NCI-H1417 (cell line): Measurements from ENCODE around the gene HOTAIR.

ENCODE experiments used
- DNase-seq, 3 experiments: peaks; one replicate each; lab custom pipeline; 2025; lab: John Stamatoyannopoulos, UW

HOTAIR gene

DNA sequence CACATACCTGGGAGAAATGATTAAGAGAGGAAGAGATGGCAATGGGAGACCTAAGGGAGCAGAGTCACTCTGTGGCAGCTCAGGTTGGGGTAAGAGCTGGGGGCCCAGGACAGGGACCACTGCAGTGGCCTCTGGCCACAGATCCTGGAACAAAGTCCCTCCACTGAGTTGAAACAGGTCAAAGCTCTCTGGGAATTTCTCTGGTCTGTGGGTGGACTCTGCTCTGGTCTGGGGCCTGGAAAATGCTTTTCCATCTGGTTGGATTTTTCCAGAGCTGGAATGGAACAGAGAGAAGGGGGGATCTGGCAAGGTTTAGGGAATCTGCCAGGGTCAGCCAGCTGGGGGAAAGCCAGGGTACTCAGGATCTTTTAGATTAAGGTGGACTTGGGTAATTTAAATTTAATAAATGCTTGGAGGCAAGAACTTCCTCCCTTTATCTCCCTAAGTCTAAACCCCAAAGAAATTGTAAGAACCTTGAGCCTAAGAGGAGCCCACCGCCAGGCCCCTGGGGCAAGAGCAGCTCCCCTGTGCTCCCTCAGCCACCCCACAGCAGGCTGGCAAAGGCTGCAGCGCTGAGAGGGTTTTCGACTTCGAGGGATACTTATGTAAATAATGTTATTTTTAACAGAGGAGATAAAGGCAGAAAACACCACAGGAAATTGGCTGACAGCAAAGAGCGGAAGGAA is 13.9 kb upstream of the HOTAIR start:
- no peak for DNase-seq

GRCh38 chr12:53987787-53988230 is 13.1 kb upstream of the HOTAIR start:
- DNase-seq, result peak in 1 of 3 experiments; percentile 33

DNA sequence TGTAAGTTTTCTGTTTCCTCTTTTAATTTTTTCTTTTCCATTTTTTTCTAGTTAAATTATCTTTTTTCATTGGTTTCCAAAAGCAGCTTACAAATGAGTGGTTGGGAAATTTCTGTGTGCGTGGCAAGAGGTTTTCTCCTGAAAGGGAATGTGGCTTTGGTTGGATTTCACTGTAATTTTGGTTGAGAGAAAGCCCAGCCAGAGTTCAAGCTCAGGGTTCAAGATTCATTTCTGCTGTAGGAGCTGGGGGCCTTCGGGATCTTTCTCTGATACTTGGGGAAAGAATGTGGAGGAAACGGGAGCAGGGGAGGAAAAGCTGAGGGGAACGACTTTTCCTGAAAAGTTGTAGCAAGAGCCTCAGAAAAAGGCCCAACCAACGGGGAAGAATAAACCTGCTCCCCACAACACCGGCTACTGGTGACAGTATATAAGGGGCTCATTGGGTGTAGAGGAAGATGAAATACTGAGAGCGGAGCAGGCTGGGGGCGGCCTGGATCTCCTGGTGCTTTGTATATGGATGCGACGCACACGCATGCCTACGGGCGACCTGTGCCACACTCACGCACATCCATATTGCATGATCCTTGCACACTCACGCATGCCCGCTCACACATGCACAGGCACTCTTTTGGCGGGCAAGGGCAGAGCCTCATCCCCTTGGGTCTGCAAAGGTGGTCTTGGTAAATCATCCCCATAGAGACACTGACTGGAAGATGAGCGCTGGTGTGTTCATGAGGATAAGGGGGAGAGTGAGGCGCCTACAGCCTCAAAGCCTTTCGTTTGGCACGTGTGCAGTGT is 12.1 kb upstream of the HOTAIR start:
- DNase-seq, result peak in 1 of 3 experiments; percentile 43

DNA sequence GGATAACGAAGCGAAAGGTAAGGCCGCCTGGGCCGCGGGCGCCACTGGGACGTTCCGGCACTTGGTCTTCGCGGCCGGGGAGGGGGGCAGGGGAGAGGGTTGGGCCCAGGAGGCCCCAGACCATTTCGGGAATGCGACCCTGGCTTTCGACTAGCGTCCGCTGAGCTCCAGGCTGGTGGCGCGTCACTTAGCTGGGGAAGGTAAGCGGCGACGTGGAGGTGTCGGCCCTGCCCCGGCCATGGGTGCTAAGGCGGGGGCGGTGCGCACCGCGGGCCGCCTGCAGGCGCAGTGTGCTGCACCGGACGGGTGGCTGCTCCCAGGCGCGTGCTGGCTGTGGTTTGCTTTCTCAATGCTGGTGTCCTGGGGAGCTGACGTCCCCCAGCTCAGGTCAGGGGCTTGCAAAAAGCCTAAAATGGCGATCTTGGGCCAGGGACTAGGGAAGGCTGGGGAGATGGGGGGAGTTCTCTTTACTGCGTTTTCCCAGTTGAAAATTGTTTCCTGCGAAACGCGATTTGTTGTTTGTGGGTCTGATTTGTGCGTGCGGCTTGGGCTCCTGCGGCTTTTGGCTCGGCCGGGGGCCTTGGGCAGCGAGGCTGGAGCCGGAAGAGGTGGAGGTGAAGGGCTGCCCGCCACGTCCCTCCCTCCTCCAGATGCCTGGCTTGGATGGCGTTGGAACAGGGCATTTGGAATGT is 11.4 kb upstream of the HOTAIR start:
- peak; percentile 67 to 75 (median 73) for DNase-seq

DNA sequence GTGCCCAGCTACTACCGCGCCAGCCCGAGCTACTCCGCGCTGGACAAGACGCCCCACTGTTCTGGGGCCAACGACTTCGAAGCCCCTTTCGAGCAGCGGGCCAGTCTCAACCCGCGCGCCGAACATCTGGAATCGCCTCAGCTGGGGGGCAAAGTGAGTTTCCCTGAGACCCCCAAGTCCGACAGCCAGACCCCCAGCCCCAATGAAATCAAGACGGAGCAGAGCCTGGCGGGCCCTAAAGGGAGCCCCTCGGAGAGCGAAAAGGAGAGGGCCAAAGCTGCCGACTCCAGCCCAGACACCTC is 10.9 kb upstream of the HOTAIR start:
- peak in 1 of 3 experiments; percentile 72 for DNase-seq

- peak; percentile 93 to 99 (median 99) for DNase-seq
Measured at GRCh38 chr12:53984901-53985691, 10.3 kb upstream of the HOTAIR start, which contains the start of gene HOXC10. Gene HOXC10, plus strand, starts transcription at chr12:53985146. Its CDS starts 114 bp downstream, at chr12:53985260.

DNA sequence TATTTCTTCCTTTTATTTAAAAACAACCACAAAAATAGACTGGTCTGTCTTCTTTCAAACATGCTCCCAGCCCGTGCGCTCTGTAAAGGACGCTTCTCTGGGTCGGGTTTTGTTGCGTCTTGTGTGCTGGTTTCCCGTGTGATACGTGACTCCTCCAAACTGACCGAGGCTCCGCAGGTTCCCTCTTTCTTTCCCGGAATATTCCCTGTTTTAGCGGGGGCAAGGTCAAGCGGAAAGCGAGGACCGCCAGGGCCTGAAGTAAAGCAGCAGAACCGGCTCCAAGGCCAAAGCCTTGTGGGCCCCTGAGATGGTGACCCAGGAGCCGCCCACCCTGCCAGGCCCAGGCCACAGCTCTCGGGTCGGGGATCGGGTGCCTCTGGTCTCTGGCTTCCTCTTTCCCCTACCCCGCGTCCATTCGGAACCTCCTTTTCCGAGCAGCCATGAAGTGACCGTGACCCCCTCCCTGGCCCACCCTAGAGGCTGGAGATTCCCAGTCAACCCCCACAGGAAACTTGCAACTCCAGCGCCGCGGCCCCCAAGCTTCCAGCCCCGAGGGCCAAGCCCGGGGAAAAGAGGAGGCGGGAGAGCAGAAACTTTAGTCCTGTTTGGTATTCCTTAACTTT is 9.3 kb upstream of the HOTAIR start:
- DNase-seq, result no peak

GRCh38 chr12:53983568-53983949 is 8.8 kb upstream of the HOTAIR start:
- no peak for DNase-seq

GRCh38 chr12:53982648-53983567 is 8.2 kb upstream of the HOTAIR start:
- no peak for DNase-seq

- DNase-seq, result no peak
Measured at GRCh38 chr12:53981634-53982565, 7.1 kb upstream of the HOTAIR start.

DNA sequence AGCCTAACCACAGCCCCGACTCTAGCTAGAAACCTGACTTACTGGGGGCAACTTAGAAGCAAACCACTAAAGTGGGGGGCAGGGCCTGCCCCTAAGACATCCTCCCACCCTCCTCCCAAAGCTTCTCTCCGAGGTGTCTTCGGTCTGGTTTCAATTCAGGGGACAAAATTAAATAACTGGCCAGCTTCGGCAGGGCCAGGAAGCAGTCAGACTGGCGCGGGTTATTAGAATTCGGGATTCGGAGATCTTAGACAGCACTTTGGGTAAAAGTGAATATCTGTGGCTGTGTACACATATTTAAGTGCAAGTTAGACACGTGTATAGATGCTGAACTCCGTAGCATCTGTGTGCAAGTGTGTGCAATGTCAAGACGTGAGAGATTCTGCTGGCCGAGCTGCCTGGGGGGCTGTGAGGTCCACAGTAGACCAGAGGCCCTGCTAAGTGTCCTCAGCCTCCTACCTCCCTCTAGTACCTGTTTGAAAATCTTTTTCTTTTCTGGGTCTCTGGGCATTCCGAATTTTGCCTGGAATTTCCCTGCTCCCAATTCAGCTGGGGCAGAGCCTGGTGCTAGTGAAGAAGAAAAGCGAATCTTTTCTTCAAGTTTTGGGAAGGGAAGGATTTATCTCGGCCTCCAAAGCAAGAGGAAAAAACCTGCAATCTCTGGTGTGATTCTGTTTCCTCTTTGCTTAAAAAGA is 6.2 kb upstream of the HOTAIR start:
- no peak for DNase-seq

DNA sequence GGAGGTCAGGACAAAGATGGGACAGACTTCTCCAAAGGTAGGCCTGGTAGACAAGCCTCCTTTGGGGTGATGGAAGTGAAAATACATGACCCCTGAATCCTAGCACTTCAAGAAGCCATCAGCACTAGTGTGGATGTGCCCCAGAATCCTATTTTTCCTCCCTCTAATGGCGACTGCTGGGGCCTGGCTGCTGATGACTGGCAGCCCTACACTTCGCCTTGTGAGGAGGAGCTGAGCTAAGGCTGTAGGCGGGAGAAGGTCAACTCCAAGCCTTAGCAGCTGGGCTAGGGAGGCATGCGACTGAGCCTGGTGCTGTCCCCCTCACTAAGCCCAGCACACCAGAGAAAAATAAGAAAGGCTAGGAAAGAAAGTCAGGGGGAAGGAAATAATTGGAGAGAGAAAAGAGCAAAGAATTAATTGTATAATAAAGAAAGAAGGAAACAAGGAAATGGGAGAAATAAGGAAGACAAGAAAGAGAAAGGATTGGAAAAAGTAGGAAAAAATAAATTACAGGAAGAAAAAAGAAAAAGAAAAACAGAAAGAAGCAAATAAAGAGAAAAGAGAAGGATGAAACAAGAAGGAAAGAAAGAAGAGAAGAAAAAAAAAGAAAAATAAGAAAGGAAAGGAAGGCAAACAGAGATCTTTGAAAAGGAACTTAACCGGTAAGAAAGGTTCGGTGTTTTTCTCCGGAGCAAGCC is 5.5 kb upstream of the HOTAIR start:
- no peak for DNase-seq

DNA sequence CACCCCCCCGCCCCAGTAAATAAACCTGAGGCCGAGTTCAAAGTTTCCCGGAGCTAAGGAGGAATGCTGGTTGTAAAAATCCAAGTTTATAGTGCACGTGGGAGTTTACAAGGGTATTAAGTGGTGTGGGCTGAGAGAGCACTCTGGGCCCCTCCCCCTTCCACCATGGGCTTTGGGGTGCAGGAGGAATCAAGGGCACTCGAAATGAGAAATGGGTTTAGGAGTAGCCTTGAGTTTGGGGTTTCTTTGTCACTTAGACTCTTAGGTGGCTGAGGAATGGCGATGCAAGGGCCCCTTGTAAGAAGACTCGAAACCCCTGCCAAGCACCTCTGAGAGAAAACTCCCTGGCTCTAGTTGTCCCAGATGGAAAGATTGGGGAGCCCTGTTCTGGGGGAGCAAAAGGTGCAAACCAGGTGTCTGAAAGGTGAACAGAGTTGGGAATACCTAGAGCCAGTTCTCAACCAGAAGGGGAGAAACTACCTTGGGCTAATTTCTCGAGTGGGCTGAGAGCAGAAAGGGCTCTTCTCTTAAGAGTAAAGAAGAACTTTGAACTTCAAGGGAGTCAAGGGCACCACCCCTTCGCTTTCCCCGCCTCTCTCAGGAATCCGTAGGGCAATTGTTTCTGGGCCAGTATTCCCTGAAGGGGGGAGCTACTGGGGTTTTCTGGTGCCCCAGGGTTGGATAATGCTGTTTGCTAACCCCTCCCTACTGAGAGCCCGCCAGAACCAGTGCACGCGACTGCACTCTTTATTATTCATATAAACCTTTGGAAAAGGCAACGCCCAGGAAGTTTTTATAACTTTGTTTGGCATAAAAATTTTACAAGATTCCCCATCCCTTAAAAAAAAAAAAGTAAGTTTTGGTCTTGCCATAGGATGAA is 4.0 kb upstream of the HOTAIR start:
- DNase-seq, result no peak

DNA sequence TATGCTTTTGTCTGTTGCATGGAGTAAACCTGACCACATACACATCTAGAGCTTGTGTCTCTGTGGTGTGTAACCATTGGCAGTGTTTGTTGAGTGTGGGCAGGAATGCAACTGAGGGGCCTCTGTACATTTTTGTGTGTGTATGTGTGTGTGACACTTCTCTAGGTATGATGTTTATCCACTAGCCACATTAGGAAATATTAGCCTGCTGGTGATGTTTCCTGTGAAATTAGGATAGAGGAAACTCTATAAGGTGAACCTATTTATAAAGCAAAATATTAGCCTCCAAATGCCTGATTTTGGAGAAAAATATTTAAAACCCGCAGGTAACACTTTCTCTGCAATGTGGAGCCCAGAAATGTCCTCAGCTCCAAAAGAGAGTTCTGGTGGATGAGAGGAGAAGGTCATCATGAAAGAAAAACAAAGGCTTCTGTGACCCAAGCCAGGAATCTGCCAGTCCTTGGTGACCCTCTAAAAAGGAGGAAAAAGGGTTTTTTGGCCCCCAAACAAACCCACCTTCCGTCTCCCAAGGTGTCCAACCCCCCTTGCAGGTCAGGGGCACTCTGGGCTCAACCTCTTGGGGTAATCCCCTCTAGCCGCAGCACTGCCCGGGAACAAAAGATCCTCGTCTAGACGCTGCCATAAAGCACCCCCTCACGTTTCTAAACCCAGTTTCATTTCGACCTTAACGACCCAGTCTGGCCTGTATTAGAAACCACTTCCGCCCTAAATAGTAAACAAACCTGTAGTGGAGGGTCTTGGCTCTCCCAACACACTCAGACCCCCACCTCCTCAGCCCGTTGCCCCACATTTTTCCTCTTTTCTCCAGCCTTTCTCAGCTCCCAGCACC is 3.1 kb upstream of the HOTAIR start:
- DNase-seq, result no peak

- DNase-seq, result no peak
Measured at GRCh38 chr12:53976823-53977595, 2.3 kb upstream of the HOTAIR start.
